K562 (cell line): Measurements from ENCODE around the gene CCDC201.
"Not testable (repeated sequence)": the region's sequence is repeated elsewhere in the genome, so short reads cannot be mapped to it uniquely, and the experiment has no call there.

Experiments
- CCNT2 ChIP-seq: IDR thresholded peaks from 2 replicates; pipeline ENCODE4 v1.6.1; 2011; ENCODE audit warnings: borderline replicate concordance, low read depth, mild to moderate bottlenecking, moderate library complexity, mixed read lengths, low read length; ENCODE audit not compliant: insufficient read length; ENCODE audit errors: extremely low read depth
- MAX ChIP-seq: sonication (generic); formaldehyde crosslinking; IDR thresholded peaks from 2 replicates; pipeline ENCODE4 v1.9.0; 2022; ENCODE audit warnings: mild to moderate bottlenecking, missing genetic modification reagents
- POLR2A ChIP-seq: fragments of 450-650 bp; conservative IDR thresholded peaks from 2 replicates; pipeline ENCODE4 v1.6.1; 2016
- SP1 ChIP-seq: sonication (generic); formaldehyde crosslinking; IDR thresholded peaks from 2 replicates; pipeline ENCODE4 v1.8.1; 2022; ENCODE audit warnings: mild to moderate bottlenecking, missing genetic modification reagents
- TEAD2 ChIP-seq: fragments of 450-650 bp; IDR thresholded peaks from 2 replicates; pipeline ENCODE4 v1.6.1; 2016; ENCODE audit warnings: missing genetic modification characterization, control low read depth, missing compliant biosample characterization

DNA sequence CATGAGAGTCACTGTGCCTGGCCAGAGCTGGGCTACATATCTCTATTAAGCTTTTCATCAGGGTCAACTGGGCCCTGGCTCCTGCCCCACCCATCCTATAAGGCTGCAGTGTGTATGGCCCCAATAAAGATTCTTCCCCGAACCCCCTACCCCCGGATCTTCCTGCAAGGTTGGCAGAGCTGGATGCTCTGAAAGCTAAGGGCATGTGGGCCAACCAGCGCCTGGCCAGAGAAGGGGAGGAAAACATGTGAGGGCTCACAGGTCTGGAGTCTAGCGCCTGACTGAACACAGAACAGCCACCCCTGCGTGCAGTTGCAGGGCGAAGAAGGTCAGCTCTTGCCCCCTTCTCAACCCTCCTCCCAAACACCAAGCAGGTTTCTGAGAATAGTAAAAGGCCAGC lies 24.1 kb downstream of the CCDC201 start:
- not testable (repeated sequence) for TF ChIP-seq TEAD2; MAX; POLR2A; CCNT2; SP1 (CRISPR knock-in tag)
